ENCODE data around the gene LRMDA.

Gene LRMDA

DNA sequence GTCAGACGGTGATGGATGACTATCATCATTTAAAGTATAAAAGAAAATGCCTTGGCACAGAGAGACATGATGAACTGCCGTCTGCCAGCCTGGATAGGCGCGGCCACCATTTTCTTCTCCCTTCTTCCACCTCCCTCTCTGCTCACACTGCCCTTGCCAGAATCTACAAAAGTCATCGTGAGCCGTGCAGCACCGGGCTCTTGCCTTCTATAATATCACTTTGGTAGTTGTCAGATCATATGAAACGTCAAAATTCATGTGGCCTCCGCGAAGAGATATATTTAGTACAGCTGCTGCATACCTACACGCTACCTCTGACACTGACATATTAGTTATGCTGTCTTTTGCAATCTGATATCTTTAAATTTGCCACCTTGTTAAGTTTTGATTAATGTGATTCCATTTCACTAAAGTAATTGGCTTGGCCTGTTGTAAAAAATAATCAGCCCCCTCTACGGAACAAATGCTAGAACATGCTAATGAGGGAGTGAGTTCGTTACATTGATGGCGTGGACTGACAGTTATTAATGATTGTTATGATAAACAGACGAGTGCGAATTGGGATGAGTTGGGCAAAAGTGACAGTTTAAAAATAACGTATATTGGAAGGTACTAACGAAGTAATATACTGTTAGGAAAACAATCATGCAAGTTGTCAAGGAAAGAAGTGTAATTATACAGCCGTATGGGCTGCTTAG lies 214.9 kb downstream of the LRMDA start:
- DNase-seq (ENCODE audit: low spot score) = no peak

DNA sequence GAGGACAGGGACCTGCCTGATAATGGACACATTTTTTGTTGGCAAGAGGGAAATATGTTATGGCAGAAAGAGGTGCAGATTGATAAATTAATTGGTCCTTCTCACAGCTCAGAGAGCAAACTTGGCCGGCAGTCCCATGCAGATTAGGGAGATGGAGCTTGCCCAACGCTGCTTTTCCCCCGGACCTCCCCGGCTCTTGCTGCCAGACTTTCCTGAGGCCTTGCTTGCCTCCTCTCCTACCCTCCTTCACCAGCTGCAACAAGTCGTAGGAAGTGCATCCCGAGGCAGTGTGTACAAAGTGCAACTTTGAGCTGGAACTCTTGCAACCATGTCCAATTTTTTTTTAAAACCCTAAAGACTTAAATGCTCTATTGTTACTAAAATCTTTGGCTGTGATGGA lies 215.5 kb downstream of the LRMDA start:
- no peak for DNase-seq (ENCODE audit: low spot score)

DNA sequence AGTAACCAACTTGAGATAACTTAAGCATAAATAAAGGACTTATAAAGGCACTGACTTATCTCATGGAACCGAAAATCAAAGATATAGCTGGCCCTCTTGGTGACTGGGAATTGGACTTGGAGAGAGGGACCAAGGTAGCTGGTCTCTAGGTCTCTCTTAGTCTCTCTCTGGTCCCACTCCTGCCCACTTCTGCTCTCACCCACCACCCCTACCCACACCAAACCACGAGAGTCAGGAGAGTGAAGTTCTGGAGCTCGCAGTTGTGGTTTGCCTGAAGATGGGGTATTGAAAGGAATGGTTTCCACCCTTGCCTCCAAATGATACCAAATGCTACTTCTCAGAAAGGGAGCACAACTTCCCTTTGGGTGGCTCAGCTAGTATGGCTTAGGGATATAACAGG lies 216.3 kb downstream of the LRMDA start:
- no peak for DNase-seq (ENCODE audit: low spot score)

DNA sequence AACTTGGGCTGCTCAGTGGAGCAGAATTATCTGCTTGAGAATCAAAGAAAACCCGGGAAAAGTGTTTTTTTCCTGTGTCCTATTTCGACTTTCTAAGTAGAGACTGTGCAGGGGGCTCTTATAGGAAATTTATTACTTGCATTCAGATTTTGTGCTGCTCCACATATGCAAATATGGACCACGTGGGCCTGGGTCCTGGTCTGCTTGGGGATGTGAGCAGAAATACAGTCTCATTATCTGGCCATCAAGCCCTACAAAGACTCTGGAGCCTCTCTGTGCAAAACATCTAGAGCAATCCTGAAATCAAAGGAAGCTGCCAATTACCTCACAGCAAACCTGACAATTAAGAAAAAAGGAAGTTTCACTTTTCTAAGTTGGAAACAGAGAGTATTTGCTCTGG lies 216.9 kb downstream of the LRMDA start:
- no peak for DNase-seq (ENCODE audit: low spot score)

DNA sequence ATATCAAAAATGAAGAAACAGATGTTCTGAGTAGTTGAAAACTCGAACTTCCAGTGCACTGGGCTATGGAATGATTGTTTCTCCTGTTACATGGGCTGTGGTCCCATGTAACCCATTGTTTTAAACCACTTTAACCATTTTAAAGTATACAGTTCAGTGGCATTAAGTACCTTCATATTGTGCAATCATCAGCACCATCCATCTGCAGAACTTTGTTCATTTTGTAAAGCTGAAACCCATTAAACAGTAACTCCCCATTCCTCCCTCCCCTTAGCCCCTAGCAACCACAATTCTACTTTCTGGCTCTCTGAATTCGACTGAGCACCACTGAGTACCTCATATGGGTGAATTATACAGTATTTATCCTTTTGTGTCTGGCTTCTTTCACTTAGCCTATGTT lies 217.4 kb downstream of the LRMDA start:
- no peak for DNase-seq (ENCODE audit: low spot score)

DNA sequence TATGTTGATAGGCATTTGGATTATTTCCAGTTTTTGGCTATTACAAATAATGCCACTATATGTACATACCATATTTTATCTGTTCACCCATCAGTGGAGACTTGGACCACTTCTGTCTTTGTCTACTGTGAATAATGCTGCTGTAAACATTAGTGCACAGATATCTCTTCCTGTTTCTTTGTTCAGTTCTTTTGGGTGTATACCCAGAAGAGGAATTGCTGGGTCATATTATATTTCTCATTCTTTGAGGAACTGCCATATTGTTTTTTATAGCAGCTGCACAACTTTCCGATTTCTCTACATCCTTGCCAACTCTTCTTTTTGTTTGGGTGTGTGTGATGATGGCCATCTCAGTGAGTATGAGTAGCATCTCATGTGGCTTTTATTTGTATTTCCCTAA lies 218.0 kb downstream of the LRMDA start:
- no peak for DNase-seq (ENCODE audit: low spot score)

DNA sequence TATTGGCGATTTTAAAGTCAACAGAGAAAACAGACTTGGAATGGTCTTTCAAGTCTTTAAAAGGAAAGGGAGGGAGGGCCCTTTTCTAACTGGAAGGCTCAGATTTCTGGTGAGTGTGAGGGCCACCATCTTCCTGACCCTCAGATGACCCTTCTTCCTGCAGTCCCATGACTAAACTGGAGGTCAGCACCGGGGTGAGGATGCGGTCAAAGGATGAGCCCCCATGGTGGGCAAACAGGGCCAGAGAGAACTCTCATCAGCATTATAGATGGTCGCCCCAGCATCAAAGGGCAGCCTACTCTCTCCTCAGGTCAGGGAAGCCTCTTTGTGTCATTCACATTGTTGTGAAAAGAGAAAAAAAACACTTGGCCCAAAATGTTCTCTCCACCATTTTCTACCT lies 219.2 kb downstream of the LRMDA start:
- DNase-seq (ENCODE audit: low spot score) = no peak

DNA sequence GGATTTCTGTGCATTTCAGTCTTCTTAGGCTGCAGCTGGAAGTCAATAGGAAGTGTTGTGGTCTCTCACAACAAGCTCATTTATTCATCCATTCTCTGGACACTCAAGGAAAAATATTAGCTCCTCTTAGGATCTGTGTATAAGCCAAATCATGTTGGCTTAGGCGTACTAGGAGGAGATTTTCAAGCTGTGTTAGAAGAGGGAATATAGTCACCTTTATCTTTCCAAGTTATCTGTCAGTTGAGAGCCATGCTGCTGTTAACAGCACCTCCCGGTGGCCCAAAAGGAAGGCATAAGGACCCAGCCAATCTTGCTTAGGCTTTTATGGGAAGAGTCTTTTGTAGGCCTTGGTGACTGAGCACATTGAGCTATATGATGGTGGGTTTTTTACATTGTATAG lies 220.0 kb downstream of the LRMDA start:
- no peak for DNase-seq (ENCODE audit: low spot score)

DNA sequence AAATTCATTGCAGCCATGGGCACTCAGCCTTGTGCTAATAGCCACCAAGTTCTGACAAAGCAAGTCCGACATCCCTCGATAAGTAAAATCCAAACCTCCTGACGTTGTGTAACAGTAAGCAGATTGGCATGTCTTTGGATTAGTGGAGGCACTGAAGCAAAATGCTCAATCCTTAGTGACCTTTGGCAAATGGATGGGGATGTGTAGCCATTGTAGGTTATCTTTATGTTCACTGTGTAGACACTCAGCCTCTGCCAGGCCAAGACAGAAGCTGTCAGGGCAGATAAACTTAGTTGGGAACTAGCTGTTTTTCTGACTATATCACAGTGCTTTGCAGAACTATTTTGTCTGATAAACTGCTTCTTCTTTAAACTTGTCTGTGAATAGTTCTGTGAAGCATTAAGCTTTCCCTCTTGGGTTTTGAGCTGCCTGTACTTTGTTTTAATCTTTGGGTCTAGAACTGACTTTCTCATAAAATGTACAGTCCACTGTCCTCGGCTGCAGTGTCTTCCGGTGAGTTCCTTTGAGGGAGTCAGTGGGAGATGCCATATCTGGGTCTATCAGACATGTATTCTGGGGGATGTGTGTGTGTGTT lies 220.8 kb downstream of the LRMDA start:
- no peak for DNase-seq (ENCODE audit: low spot score)

DNA sequence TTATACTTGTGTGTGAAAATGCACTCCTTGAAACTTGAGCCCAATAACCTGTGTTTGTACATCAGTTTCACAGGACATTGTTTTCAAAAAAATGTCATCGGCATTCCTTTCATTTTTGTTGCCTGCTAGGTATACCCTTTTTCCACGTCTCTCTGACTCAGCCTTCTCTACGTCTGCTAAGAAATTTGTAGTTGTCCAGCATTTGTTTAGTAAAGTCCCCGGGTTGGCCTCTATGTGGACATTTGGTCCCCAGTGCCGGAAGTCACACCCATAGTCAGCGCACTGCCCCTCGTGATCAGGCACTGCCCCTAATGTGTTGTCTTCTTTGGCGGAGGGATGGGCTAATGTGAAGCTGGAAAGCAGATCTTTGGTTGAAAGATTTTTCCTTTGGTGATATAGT lies 222.3 kb downstream of the LRMDA start:
- no peak for DNase-seq (ENCODE audit: low spot score)

DNA sequence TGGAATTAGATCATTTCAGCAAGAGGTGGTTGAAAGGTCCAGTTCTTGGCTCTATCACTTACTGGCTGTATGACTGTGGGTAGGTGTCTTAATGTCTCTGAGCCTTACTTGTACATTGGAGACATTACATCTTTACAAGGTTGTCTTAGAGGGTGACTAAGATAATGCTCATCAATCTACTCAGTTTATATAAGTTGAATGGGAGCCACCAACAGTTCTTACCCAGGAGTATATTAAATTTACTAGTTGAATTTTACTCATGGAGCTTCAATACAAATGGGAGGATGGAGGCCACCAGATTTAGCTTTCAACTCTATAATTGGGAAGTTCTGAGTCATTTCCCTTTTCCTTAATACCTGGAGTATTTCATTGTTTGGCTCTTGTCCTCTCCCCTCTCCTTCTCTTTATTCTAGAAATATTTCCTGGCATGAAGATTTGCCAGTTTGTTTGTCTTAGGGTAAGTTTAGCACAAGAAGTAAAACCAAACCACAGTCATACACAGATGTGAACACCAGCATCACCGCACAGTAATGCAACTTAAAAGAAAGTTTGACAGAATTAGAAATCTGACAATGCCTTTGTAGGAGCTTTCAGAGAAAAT lies 222.8 kb downstream of the LRMDA start:
- DNase-seq (ENCODE audit: low spot score) = no peak

DNA sequence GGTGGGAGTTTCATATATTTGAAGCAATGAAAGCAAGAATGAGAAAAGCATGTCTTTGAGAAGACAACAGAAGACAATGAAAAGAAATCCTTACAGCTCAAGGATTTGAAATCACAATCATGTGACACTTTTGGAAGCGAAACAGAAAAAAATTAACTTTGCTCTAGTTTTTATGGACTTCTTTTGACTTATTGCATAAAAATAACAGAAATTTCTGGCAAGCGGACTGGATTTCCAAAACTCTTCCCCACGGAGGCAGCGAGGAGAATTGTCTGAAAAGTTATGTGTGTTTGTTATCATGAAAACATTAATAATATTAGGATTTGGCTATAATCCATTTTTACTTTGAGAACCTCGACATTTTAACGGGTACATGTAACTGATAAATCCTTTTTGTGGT lies 223.3 kb downstream of the LRMDA start:
- no peak for DNase-seq (ENCODE audit: low spot score)

DNA sequence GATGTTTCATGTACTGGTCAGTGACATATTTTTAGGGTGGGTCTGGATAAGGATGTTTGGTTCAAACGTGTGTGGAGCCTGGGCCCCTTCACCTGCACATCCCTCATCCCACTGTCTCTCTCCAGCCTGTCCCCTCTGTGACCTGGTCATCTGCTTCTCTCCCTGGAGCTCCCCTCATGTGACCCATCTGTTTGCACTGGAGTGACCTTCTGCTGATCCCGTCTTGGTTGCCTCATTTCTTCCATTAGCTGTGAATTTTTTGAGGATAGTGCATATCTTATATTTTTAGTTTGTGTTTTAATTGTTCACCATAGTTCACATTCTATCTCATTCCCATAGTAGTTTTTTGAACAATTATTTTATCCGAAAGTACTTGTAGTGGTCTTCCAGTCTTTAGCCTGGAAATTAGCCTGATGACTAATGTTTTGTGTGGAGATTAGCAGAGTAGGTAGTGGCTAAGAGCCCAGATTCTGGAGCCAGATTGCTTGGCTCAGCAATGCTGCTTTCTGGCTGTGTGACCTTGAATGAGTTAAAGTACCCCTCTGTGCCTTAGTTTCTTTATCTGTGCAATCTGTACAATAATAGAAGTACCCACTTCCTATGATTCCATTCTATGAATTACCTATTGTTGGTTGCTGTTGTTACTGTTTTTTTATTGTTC lies 224.5 kb downstream of the LRMDA start:
- no peak for DNase-seq (ENCODE audit: low spot score)

DNA sequence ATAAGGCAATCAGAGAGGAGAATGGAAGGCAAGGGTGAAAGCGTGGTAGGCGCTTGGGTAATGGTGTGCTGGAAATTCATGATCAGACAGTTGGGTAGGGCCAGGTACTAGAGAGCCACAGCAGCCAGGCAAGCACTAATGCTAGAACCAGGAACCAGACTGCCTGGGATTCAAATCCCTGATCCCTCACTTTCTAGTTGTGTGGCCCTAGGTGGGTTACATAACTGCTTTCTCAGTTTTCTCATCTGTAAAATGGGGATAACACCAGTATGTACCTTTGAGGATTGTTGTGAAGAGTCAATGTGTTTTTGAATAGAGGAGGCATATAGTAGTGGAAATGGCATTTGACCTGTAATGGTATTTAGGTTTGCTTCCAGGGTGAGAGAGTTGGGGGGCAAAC lies 225.9 kb downstream of the LRMDA start:
- no peak for DNase-seq (ENCODE audit: low spot score)

DNA sequence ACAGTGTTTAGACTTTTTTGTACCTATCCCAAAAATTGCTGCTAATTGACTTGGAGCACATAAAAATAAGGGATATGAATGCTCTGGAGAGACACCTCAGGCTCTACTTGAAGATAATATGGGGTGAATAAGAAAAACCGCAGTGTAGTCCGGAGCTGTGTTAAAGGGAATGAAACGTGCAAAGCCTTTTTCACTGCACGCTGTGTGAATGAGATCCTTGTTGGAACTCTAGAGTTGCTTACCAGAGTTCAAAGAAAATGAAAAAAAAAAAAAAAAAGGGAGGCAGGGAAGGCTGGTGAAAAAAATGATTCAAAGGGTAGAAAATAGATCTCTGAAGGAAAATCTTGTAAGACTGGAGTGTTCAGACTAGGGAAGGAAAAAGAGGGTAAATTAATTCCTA lies 226.6 kb downstream of the LRMDA start:
- DNase-seq (ENCODE audit: low spot score) = no peak

DNA sequence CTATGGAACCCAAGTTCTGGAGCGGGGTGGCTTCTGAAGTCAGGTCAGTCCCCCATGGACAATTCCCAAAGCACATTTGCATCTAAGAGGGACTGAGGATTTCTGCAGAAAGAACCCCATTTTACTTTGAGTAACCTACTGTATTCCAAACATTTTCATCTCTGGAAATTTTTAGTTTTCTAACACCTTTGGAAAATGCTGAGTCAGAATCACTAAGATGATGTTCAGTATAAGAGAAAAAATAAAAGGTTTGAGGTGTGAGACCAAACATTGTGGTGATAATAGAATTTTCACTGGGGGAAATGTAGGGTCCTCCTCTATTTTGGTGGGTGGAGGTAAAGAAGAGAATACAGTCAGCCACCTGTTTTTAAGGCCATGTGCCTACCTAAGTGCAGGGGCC lies 227.1 kb downstream of the LRMDA start:
- DNase-seq (ENCODE audit: low spot score) = no peak

DNA sequence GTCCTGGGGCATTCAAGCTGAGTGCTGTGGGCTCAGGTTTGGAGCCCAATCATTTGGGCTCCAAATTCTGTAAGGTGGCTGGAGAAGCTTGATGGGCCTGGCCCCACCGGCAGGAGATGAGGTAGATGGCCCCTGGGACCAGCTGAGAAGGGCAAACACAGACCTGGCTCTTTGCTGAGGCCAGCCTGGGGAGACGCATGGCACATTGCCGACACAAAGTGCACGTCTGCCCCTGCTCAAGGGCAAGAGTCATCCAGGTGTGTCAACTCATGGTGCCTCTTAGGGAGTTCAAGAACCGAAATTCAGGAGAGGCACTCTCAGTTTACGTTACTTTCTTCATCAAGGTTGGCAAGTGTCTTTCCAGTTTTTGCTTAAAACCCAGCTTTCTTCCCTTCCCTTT lies 227.5 kb downstream of the LRMDA start:
- DNase-seq (ENCODE audit: low spot score) = no peak

DNA sequence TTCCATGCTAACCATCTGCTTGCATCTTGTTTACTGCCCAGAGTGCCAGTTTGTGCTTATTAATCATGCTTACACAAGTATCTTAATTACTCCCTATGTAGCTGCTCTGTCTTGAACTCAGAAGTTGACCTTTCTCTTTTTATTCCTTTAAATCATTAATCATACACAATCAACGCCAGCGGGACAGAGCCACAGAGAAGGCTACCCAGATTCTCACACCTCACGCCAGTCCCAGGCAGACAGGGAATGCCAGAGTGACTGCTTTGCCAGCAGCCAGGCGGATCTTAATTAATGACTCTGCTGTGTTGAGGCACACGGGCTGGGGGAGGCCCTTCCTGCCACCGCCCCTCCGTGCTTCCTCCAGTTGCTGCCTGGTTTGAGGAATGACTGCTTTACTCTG lies 229.4 kb downstream of the LRMDA start:
- no peak for DNase-seq (ENCODE audit: low spot score)

DNA sequence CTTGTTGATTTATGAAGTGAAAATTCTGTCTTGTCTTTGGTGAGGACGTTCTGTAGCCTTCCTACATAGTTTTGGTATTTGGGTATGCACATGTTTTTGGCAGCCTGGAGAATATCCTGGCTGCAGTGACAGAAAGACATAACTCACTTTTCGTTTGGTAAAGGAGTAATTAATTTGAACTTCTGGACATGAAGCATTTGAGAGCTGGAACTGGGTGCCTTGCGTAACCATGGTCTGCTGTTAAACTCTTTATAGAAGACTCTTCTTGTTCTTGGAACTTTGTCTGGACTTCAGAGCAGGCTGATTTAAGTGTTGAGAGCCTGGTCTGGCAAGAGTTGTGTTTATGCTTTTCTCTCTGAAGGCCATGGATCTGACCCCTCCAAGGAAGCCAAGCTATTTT lies 231.3 kb downstream of the LRMDA start:
- DNase-seq (ENCODE audit: low spot score) = no peak

DNA sequence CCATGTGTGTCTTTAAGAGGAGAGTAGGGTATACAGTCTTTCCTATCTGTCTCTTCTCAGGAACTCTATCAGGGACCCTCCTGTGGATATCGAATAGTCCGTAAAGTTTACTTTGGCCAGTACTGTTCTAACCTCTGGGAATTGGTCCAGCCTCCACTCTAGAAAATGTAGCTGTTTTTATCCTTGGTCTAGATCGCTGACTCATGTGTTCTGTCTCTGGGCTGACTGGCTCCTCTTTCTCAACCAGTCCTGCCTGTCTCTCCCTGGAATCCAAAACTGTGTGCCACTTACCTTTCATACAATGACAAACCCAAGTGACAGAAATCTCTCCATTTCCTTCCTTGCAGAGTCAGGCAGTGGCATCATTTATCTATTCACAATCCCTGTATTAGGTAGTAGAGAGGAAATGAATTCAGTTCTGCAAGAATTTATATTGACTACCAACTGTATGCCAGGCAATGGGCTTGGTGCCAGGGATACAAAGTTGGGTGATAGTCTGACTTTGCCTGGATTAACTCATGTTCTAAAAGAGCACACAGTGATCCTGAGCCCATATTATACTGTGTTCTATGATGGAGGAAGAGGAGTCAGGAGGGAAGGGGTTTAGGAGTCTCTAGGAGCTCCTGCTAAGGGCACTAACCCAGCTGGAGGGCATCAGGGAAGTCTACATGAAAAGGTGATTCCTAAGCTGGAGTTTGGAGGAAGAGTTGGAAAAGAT lies 232.7 kb downstream of the LRMDA start:
- no peak for DNase-seq (ENCODE audit: low spot score)

DNA sequence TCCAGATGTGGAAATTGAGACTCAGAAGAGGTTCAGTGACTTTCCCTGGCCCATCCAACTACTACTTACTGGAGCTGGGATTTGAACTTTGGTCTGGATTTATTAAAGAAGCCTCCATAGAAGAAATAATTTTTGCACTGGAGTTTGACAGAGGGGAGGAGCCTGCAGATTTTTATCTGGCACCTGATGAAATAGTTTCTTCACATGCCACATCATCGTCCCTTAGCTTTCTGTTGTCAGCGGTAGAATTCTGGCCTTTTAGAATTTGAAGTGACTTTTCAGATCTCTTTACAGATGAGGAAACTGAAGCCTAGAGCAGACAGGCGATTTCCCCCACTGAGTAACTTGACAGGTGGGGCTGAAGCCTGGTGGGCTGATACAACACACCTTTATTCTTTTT lies 233.5 kb downstream of the LRMDA start:
- DNase-seq (ENCODE audit: low spot score) = no peak

DNA sequence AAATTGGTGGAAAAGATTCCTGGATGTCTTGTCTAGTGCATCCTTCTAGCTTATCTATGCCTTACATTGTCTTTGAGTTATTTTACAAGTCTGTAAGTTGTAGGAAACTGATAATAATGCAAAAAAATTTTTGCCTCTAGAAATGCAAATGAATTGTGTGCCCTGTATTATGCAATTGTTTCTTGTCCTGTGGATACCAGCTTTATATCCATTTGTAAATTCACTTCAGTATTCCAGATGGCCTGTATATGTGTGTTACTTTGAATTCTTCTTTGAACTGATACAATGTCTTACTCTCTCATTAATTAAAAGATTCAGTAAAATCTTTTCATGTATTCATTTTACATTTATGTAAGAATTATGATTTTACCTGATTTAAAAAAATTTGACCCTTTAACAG lies 234.3 kb downstream of the LRMDA start:
- no peak for DNase-seq (ENCODE audit: low spot score)

Data from ecto neural progenitor cell (in vitro differentiated cells).